SK-N-SH (cell line): ENCODE measurements around the gene USP10. TPM values are rescaled to one million over a fixed set of nuclear protein-coding genes. Genes with fewer than 3 reads are reported as not detected.

Experiments used
- CTCF ChIA-PET: fragments of 300-600, 350-600 bp; formaldehyde crosslinking; extraction: SDS; loops from one replicate; lab custom pipeline; 2021; lab: Yijun Ruan, JAX
- POLR2A ChIA-PET: fragments of 350-600 bp; sonication (Branson Sonifier 250); formaldehyde crosslinking; extraction: SDS; loops from one replicate; lab custom pipeline; 2020; ENCODE audit warnings: antibody characterized with exemption, inconsistent platforms; lab: Yijun Ruan, JAX
- DNase-seq: peaks from one replicate; pipeline ENCODE4 v3.0.0; 2012
- H2AFZ ChIP-seq: fragments of 200-600 bp; sonication (generic); 2 replicates; pipeline ENCODE4 v1.8.1; 2016; ENCODE audit warnings: antibody characterized with exemption, mild to moderate bottlenecking, low read depth
- H3F3A ChIP-seq: fragments of 200-600 bp; sonication (generic); replicated peaks from 2 replicates; pipeline ENCODE3; 2016; ENCODE audit warnings: antibody characterized with exemption, mild to moderate bottlenecking; ENCODE audit not compliant: insufficient read depth
- H3K27ac ChIP-seq, 2 experiments: fragments of 200-500 bp in 1 of 2; fragments of 200-600 bp in 1 of 2; sonication (Bioruptor generic) in 1 of 2; sonication (generic), shearing (Covaris generic) in 1 of 2; 2 replicates each; pipeline versions ENCODE4 v1.5.1 to v1.6.1; 2014 to 2016; ENCODE audit warnings: low read depth in 2 of 2, inconsistent platforms in 1 of 2, low read length in 1 of 2, mild to moderate bottlenecking in 1 of 2, mixed read lengths in 1 of 2
- H3K27me3 ChIP-seq: fragments of 200-600 bp; sonication (generic), shearing (Covaris generic); 2 replicates; pipeline ENCODE4 v1.6.1; 2016; ENCODE audit warnings: mixed run types; ENCODE audit not compliant: insufficient read depth
- H3K36me3 ChIP-seq, 2 experiments: fragments of 200-500 bp in 1 of 2; fragments of 200-600 bp in 1 of 2; sonication (Bioruptor generic) in 1 of 2; sonication (generic) in 1 of 2; replicated peaks in 1 of 2; 2 replicates each; pipeline versions ENCODE3 to v1.5.1; 2014 to 2016; ENCODE audit warnings: low read length in 1 of 2, mild to moderate bottlenecking in 1 of 2; ENCODE audit not compliant: insufficient read depth in 2 of 2, control insufficient read depth in 1 of 2
- H3K4me1 ChIP-seq, 2 experiments: fragments of 200-500 bp in 1 of 2; fragments of 200-600 bp in 1 of 2; sonication (Bioruptor generic) in 1 of 2; sonication (generic), shearing (Covaris generic) in 1 of 2; 2 replicates each; pipeline versions ENCODE4 v1.5.1 to v1.6.1; 2014 to 2016; ENCODE audit warnings: low read depth in 1 of 2, low read length in 1 of 2, mixed run types in 1 of 2; ENCODE audit not compliant: insufficient read depth in 2 of 2, control insufficient read depth in 1 of 2
- H3K4me2 ChIP-seq: fragments of 200-600 bp; sonication (generic), shearing (Covaris generic); 2 replicates; pipeline ENCODE4 v1.6.1; 2017; ENCODE audit warnings: mixed run types
- H3K4me3 ChIP-seq, 2 experiments: fragments of 200-500 bp in 1 of 2; fragments of 200-600 bp in 1 of 2; sonication (Bioruptor generic) in 1 of 2; sonication (generic), shearing (Covaris generic) in 1 of 2; 2 replicates each; pipeline versions ENCODE4 v1.5.1 to v1.8.1; 2014 to 2016; ENCODE audit warnings: low read depth in 2 of 2, inconsistent platforms in 1 of 2, low read length in 1 of 2, mild to moderate bottlenecking in 1 of 2, mixed read lengths in 1 of 2, moderate library complexity in 1 of 2
- H3K79me2 ChIP-seq: fragments of 200-600 bp; sonication (generic); 2 replicates; pipeline ENCODE4 v1.8.1; 2017; ENCODE audit warnings: mild to moderate bottlenecking; ENCODE audit not compliant: insufficient read depth
- H3K9ac ChIP-seq: fragments of 200-600 bp; sonication (generic); 2 replicates; pipeline ENCODE4 v1.6.1; 2017; ENCODE audit warnings: mixed run types
- H3K9me2 ChIP-seq: fragments of 200-600 bp; sonication (generic); 2 replicates; pipeline ENCODE4 v1.6.1; 2017; ENCODE audit warnings: mixed run types
- H3K9me3 ChIP-seq: fragments of 200-600 bp; sonication (generic); 2 replicates; pipeline ENCODE4 v1.6.1; 2017; ENCODE audit warnings: mixed run types, mild to moderate bottlenecking, moderate library complexity
- H4K20me1 ChIP-seq: fragments of 200-600 bp; sonication (generic); 2 replicates; pipeline ENCODE4 v1.6.1; 2017; ENCODE audit warnings: mild to moderate bottlenecking, mixed run types; ENCODE audit not compliant: insufficient read depth
- FOXM1 ChIP-seq: IDR thresholded peaks from 2 replicates; pipeline ENCODE4 v1.4.0; 2012; ENCODE audit warnings: low read depth, mild to moderate bottlenecking
- GATA2 ChIP-seq: sonication (generic); formaldehyde crosslinking; IDR thresholded peaks from 2 replicates; pipeline ENCODE4 v1.5.0; 2020; ENCODE audit warnings: mild to moderate bottlenecking, missing genetic modification reagents
- TAF1 ChIP-seq: IDR thresholded peaks from 2 replicates; pipeline ENCODE4 v1.6.1; 2012; ENCODE audit warnings: low read depth, mild to moderate bottlenecking, low read length, moderate library complexity, borderline replicate concordance
- WGBS: methylation state at CpG from one replicate; pipeline ENCODE4 v1.1.6; 2017; ENCODE audit warnings: low lambda C conversion rate; 5-methylcytosine and 5-hydroxymethylcytosine counted together
- polyA plus RNA-seq, 3 experiments: library from polyadenylated mRNA; depleted of rRNA; stranded (reverse); fragments of >200 nt; gene quantifications; 2 replicates each; pipeline ENCODE4 v1.2.3, GENCODE V29; 2012
- TF ChIP-seq, protein P1 (sequence below): fragments of 200-600 bp; sonication (generic); IDR thresholded peaks from 2 replicates; pipeline ENCODE4 v1.6.1; 2017; ENCODE audit warnings: antibody characterized with exemption, mild to moderate bottlenecking, moderate library complexity
- TF ChIP-seq, protein P2 (sequence below): IDR thresholded peaks from 2 replicates; pipeline ENCODE4 v1.4.0; 2012; ENCODE audit warnings: low read depth, borderline replicate concordance
- TF ChIP-seq, protein P3 (sequence below): IDR thresholded peaks from 2 replicates; pipeline ENCODE4 v1.6.1; 2012; ENCODE audit warnings: mild to moderate bottlenecking, low read depth, low read length, moderate library complexity
- TF ChIP-seq, protein P4 (sequence below): IDR thresholded peaks from 2 replicates; pipeline ENCODE4; 2012

Gene USP10
- polyA plus RNA-seq, 1 of the 3 experiments (the other 2 are of a cell fraction): 49.2 TPM

DNA sequence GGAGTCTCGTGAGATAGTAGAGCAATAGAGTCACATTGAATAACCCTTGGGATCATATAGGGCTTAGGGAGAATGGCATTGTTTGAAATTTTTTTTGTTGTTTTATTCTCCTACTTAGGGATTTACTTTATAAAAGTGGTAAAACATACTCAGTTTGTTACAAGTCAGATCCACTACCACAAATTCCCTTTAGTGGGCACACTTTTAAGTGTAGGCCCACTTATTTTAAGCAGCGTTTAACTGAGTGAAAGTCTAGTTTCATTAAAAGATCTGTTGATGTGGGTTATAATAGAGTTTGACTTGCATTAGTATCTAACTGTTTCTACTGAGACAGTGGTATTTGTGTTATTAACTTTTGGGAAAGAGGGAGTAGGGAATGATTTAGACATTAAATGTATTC lies 49.3 kb downstream of the USP10 start:
- H3K4me3 ChIP-seq: no peak overlapping the region
- ChIA-PET POLR2A (no interaction called here), CTCF (interaction anchor here (0.9 to 14.8 kb wide), 7 partner anchors 11 to 238 kb away, joined by 3 to 428 read pairs (median 12); no protein-coding TSS in a partner anchor)
- H3F3A ChIP-seq: peaks cover 17% of the 10 kb centered on the region
- H3K4me2 ChIP-seq: no peak overlapping the region
- no peaks in the 10 kb centered on the region; a peak in 1 of 4 replicates for H3K4me1 ChIP-seq
- no peak overlapping the region for H3K27ac ChIP-seq
- H3K9me2 ChIP-seq: no peaks in the 10 kb centered on the region
- H3K9ac ChIP-seq: no peak overlapping the region
- 90% methylated on average over 2 of the region's 2 CpGs for WGBS
- H3K79me2 ChIP-seq: peaks cover 95% of the 10 kb centered on the region
- H4K20me1 ChIP-seq: peaks cover 50% of the 10 kb centered on the region
- TF ChIP-seq TAF1: no peak
- TF ChIP-seq, protein P1, sequence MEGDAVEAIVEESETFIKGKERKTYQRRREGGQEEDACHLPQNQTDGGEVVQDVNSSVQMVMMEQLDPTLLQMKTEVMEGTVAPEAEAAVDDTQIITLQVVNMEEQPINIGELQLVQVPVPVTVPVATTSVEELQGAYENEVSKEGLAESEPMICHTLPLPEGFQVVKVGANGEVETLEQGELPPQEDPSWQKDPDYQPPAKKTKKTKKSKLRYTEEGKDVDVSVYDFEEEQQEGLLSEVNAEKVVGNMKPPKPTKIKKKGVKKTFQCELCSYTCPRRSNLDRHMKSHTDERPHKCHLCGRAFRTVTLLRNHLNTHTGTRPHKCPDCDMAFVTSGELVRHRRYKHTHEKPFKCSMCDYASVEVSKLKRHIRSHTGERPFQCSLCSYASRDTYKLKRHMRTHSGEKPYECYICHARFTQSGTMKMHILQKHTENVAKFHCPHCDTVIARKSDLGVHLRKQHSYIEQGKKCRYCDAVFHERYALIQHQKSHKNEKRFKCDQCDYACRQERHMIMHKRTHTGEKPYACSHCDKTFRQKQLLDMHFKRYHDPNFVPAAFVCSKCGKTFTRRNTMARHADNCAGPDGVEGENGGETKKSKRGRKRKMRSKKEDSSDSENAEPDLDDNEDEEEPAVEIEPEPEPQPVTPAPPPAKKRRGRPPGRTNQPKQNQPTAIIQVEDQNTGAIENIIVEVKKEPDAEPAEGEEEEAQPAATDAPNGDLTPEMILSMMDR: peak; percentile 51
- H2AFZ ChIP-seq: no peak overlapping the region
- H3K36me3 ChIP-seq: peaks cover 24 to 26% of the 10 kb centered on the region in 2 experiments
- H3K9me3 ChIP-seq: no peaks in the 10 kb centered on the region
- no peaks in the 10 kb centered on the region for H3K27me3 ChIP-seq
- DNase-seq: no peak

DNA sequence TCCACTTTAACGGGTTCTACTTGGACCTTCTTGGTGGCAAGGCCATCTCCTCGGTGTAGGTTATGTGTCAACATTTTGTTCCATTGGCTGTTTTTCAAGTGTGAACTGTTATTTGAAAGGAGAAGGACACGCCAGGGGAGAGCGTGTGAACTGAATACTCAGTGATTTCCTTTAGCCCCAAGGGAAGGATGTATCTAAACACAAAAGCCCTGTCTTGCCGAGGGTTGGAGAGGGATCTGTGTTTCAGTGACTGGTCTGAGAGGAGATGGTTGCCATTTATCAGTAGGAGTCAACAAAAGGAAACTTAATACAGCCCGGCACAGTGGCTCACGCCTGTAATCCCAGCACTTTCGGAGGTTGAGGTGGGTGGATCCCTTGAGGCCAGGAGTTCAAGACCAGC lies 50.0 kb downstream of the USP10 start:
- WGBS: 93% methylated on average over 8 of the region's 8 CpGs
- TF ChIP-seq FOXM1: no peak
- no peak for TF ChIP-seq TAF1
- TF ChIP-seq, protein P2, sequence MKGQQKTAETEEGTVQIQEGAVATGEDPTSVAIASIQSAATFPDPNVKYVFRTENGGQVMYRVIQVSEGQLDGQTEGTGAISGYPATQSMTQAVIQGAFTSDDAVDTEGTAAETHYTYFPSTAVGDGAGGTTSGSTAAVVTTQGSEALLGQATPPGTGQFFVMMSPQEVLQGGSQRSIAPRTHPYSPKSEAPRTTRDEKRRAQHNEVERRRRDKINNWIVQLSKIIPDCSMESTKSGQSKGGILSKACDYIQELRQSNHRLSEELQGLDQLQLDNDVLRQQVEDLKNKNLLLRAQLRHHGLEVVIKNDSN: no peak
- TF ChIP-seq, protein P3, sequence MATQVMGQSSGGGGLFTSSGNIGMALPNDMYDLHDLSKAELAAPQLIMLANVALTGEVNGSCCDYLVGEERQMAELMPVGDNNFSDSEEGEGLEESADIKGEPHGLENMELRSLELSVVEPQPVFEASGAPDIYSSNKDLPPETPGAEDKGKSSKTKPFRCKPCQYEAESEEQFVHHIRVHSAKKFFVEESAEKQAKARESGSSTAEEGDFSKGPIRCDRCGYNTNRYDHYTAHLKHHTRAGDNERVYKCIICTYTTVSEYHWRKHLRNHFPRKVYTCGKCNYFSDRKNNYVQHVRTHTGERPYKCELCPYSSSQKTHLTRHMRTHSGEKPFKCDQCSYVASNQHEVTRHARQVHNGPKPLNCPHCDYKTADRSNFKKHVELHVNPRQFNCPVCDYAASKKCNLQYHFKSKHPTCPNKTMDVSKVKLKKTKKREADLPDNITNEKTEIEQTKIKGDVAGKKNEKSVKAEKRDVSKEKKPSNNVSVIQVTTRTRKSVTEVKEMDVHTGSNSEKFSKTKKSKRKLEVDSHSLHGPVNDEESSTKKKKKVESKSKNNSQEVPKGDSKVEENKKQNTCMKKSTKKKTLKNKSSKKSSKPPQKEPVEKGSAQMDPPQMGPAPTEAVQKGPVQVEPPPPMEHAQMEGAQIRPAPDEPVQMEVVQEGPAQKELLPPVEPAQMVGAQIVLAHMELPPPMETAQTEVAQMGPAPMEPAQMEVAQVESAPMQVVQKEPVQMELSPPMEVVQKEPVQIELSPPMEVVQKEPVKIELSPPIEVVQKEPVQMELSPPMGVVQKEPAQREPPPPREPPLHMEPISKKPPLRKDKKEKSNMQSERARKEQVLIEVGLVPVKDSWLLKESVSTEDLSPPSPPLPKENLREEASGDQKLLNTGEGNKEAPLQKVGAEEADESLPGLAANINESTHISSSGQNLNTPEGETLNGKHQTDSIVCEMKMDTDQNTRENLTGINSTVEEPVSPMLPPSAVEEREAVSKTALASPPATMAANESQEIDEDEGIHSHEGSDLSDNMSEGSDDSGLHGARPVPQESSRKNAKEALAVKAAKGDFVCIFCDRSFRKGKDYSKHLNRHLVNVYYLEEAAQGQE: no peak
- TF ChIP-seq, protein P4, sequence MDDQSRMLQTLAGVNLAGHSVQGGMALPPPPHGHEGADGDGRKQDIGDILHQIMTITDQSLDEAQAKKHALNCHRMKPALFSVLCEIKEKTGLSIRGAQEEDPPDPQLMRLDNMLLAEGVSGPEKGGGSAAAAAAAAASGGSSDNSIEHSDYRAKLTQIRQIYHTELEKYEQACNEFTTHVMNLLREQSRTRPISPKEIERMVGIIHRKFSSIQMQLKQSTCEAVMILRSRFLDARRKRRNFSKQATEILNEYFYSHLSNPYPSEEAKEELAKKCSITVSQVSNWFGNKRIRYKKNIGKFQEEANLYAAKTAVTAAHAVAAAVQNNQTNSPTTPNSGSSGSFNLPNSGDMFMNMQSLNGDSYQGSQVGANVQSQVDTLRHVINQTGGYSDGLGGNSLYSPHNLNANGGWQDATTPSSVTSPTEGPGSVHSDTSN: no peak
- TF ChIP-seq GATA2 (CRISPR knock-in tag): no peak
- peaks cover 55% of the 10 kb centered on the region for H4K20me1 ChIP-seq
- H3F3A ChIP-seq: peaks cover 17% of the 10 kb centered on the region
- H3K27me3 ChIP-seq: no peaks in the 10 kb centered on the region
- no peak overlapping the region for H2AFZ ChIP-seq
- DNase-seq: no peak
- H3K4me2 ChIP-seq: no peak overlapping the region
- H3K4me3 ChIP-seq: no peak overlapping the region
- POLR2A ChIA-PET: no interaction called here
- H3K9me2 ChIP-seq: no peaks in the 10 kb centered on the region
- H3K79me2 ChIP-seq: peaks cover 94% of the 10 kb centered on the region
- no peaks in the 10 kb centered on the region for H3K9me3 ChIP-seq
- peaks cover 22 to 26% of the 10 kb centered on the region in 2 experiments for H3K36me3 ChIP-seq
- no peaks in the 10 kb centered on the region; a peak in 1 of 4 replicates for H3K4me1 ChIP-seq
- CTCF ChIA-PET: interaction anchor here (1.1 to 14.8 kb wide), 5 partner anchors 10 to 218 kb away, joined by 5 to 428 read pairs (median 12); no protein-coding TSS in a partner anchor
- no peak overlapping the region for H3K27ac ChIP-seq
- no peak overlapping the region for H3K9ac ChIP-seq
